ENCODE data around the gene SIGLEC11. TPM values are rescaled to one million over a fixed set of nuclear protein-coding genes. Genes with fewer than 3 reads are reported as not detected.
A peak's percentile ranks its signal among the peaks of the same experiment; 100 is the strongest.

The SIGLEC11 gene
- total and polyA plus RNA-seq, 2 of the 13 experiments (the other 11 are each of a cell fraction or from before 2014, with no cell fraction given) = not detected

DNA sequence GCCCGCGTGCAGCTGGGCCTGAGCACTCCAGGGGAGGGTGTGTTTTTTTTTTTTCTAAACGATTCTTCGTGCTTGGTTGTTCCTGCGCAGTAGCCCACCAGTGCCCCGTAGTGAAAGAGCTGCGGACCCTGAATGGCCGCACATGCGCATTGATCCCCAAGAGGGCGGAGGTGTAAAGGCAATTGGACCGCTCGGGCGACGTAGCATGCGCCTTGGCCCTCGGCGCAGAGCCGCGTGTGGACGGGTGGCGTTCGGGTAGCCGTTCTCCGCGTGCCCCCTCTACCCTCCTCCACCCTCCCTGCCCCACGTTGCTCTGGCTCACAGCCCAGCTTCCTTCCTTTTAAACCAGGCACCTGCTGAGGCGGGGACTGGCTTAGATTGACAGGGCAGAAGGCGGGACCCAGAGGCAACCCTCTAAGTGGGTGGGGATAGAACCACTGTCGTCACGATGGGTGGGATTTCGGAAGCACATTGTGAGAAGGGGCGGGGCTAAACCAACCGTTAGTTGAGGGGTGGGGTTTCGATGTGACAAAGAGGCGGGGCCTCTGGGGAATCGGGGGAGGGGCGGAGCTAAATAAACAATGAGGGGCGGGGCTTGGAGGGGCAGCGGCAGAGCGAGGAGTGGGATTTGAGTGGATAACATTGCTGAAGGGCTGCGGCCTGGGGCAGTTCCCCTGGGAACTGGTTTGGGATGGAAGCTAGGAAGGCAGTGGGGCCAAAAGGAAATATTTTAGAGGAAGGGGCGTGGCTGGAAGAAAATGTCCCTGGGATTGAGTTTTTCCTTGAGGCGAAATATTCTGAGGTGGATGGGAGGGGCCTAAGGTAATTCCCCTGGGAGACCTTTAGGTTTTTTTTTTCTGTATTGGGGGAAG is 31.1 kb downstream of the SIGLEC11 start (continued):
- TF ChIP-seq ATF3 (CRISPR knock-in tag; IDR thresholded peaks at IDR 0.05) (no peak), HMGA1 (CRISPR knock-in tag; conservative IDR thresholded peaks at IDR 0.05) (no peak), SALL1 (CRISPR knock-in tag; IDR thresholded peaks at IDR 0.05) (peak; percentile 73), GLI4 (CRISPR knock-in tag; IDR thresholded peaks at IDR 0.05; ENCODE audit: borderline replicate concordance) (no peak), ZNF264 (CRISPR knock-in tag; IDR thresholded peaks at IDR 0.05) (peak; percentile 66; the same call in 1 of the 2 replicates), THAP7 (CRISPR knock-in tag; IDR thresholded peaks at IDR 0.05) (no peak), STAG1 (CRISPR knock-in tag; IDR thresholded peaks at IDR 0.05) (peak; percentile 7; the same call in 1 of the 2 replicates), SPEN (CRISPR knock-in tag; IDR thresholded peaks at IDR 0.05; ENCODE audit: low read depth) (peak; percentile 69), KDM1A (CRISPR knock-in tag; IDR thresholded peaks at IDR 0.05) (peak; percentile 9; the same call in 1 of the 2 replicates), EED (CRISPR knock-in tag; IDR thresholded peaks at IDR 0.05) (peak; percentile 57; the same call in 1 of the 2 replicates), SATB2 (CRISPR knock-in tag; IDR thresholded peaks at IDR 0.05) (0 out of 2 replicates have a peak, but pooled peaks have one; percentile 52), ETV6 (CRISPR knock-in tag; conservative IDR thresholded peaks at IDR 0.05) (no peak), TARDBP (CRISPR knock-in tag; IDR thresholded peaks at IDR 0.05) (peak; percentile 64; the same call in 1 of the 2 replicates), MAX (IDR thresholded peaks at IDR 0.05) (peak; percentile 91), TAF1 (CRISPR knock-in tag; IDR thresholded peaks at IDR 0.05) (peak; percentile 75; the same call in 1 of the 2 replicates), ZNF747 (CRISPR knock-in tag; IDR thresholded peaks at IDR 0.05; ENCODE audit: borderline replicate concordance) (peak; percentile 71; the same call in 1 of the 2 replicates), SAP130 (CRISPR knock-in tag; IDR thresholded peaks at IDR 0.05; ENCODE audit: low read depth) (peak; percentile 67), MED1 (CRISPR knock-in tag; IDR thresholded peaks at IDR 0.05) (peak; percentile 72; the same call in 1 of the 2 replicates), ZNF746 (CRISPR knock-in tag; IDR thresholded peaks at IDR 0.05) (peak; percentile 76; the same call in 1 of the 2 replicates), PHF21A (CRISPR knock-in tag; IDR thresholded peaks at IDR 0.05) (peak; percentile 15; the same call in 1 of the 2 replicates), ZSCAN12 (CRISPR knock-in tag; IDR thresholded peaks at IDR 0.05) (0 out of 2 replicates have a peak, but pooled peaks have one; percentile 1)
- TF ChIP-seq, protein P1, sequence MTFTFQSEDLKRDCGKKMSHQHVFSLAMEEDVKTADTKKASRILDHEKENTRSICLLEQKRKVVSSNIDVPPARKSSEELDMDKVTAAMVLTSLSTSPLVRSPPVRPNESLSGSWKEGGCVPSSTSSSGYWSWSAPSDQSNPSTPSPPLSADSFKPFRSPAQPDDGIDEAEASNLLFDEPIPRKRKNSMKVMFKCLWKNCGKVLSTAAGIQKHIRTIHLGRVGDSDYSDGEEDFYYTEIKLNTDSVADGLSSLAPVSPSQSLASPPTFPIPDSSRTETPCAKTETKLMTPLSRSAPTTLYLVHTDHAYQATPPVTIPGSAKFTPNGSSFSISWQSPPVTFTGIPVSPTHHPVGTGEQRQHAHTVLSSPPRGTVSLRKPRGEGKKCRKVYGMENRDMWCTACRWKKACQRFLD (CRISPR knock-in tag; IDR thresholded peaks at IDR 0.05; ENCODE audit: borderline replicate concordance) = no peak; the same call in 1 of the 2 replicates
- TF ChIP-seq, protein P2, sequence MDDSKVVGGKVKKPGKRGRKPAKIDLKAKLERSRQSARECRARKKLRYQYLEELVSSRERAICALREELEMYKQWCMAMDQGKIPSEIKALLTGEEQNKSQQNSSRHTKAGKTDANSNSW (CRISPR knock-in tag; IDR thresholded peaks at IDR 0.05; ENCODE audit: borderline replicate concordance) = no peak; the same call in 1 of the 2 replicates
- TF ChIP-seq, protein P3, sequence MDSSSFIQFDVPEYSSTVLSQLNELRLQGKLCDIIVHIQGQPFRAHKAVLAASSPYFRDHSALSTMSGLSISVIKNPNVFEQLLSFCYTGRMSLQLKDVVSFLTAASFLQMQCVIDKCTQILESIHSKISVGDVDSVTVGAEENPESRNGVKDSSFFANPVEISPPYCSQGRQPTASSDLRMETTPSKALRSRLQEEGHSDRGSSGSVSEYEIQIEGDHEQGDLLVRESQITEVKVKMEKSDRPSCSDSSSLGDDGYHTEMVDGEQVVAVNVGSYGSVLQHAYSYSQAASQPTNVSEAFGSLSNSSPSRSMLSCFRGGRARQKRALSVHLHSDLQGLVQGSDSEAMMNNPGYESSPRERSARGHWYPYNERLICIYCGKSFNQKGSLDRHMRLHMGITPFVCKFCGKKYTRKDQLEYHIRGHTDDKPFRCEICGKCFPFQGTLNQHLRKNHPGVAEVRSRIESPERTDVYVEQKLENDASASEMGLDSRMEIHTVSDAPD (CRISPR knock-in tag; IDR thresholded peaks at IDR 0.05) = no peak
